OCI-LY3 (cell line): ENCODE results near the gene SULT4A1.

ENCODE experiments used
- H2AFZ ChIP-seq: fragments of 200-600, 300-600 bp; shearing (Covaris generic); 2 replicates; pipeline ENCODE4 v1.6.0; 2014; ENCODE audit warnings: antibody characterized with exemption, low read depth, low read length
- H3K27ac ChIP-seq: fragments of 200-600, 300-600 bp; sonication (generic); 2 replicates; pipeline ENCODE4 v1.5.1; 2014; ENCODE audit warnings: mild to moderate bottlenecking, low read length, moderate library complexity, mixed read lengths
- H3K27me3 ChIP-seq: fragments of 200-600, 300-600 bp; sonication (generic); 2 replicates; pipeline ENCODE4 v1.6.1; 2014; ENCODE audit warnings: low read depth, low read length, mixed read lengths
- H3K36me3 ChIP-seq: fragments of 200-600, 300-600 bp; sonication (generic); replicated peaks from 2 replicates; pipeline ENCODE3; 2014; ENCODE audit warnings: low read depth, low read length, mixed read lengths
- H3K4me1 ChIP-seq: fragments of 300-600, 200-600 bp; sonication (generic); 2 replicates; pipeline ENCODE4 v1.6.1; 2014; ENCODE audit warnings: low read length, mixed read lengths
- H3K4me2 ChIP-seq: fragments of 200-600, 300-600 bp; sonication (generic); 2 replicates; pipeline ENCODE4 v1.6.1; 2014; ENCODE audit warnings: low read length, mixed read lengths
- H3K4me3 ChIP-seq: fragments of 300-600, 200-600 bp; sonication (generic); 2 replicates; pipeline ENCODE4 v1.5.1; 2014; ENCODE audit warnings: antibody characterized with exemption, mild to moderate bottlenecking, low read length, moderate library complexity
- H3K79me2 ChIP-seq: fragments of 300-600, 200-600 bp; shearing (Covaris generic); 2 replicates; pipeline ENCODE4 v1.6.1; 2014; ENCODE audit warnings: mild to moderate bottlenecking, low read length, mixed read lengths
- H3K9ac ChIP-seq: fragments of 300-600, 200-600 bp; shearing (Covaris generic); 2 replicates; pipeline ENCODE4 v1.6.0; 2014; ENCODE audit warnings: mild to moderate bottlenecking, low read length, moderate library complexity
- H3K9me3 ChIP-seq: fragments of 200-600, 300-600 bp; shearing (Covaris generic); 2 replicates; pipeline ENCODE4 v1.6.1; 2014; ENCODE audit warnings: low read length, mixed read lengths; ENCODE audit not compliant: insufficient read depth
- H4K20me1 ChIP-seq: fragments of 200-600, 300-600 bp; sonication (generic); 2 replicates; pipeline ENCODE4 v1.6.1; 2016; ENCODE audit warnings: low read length, mixed read lengths; ENCODE audit not compliant: insufficient read depth
- EZH2phosphoT487 ChIP-seq: fragments of 200-600 bp; shearing (Covaris generic); IDR thresholded peaks from 2 replicates; pipeline ENCODE4 v1.6.1; 2018; ENCODE audit warnings: antibody characterized with exemption, mixed run types, low read depth
- TF ChIP-seq, protein P1 (sequence below): fragments of 200-600, 300-600 bp; sonication (generic); IDR thresholded peaks from 2 replicates; pipeline ENCODE4 v1.5.1; 2014; ENCODE audit warnings: antibody characterized with exemption, low read length, low read depth

Gene SULT4A1

DNA sequence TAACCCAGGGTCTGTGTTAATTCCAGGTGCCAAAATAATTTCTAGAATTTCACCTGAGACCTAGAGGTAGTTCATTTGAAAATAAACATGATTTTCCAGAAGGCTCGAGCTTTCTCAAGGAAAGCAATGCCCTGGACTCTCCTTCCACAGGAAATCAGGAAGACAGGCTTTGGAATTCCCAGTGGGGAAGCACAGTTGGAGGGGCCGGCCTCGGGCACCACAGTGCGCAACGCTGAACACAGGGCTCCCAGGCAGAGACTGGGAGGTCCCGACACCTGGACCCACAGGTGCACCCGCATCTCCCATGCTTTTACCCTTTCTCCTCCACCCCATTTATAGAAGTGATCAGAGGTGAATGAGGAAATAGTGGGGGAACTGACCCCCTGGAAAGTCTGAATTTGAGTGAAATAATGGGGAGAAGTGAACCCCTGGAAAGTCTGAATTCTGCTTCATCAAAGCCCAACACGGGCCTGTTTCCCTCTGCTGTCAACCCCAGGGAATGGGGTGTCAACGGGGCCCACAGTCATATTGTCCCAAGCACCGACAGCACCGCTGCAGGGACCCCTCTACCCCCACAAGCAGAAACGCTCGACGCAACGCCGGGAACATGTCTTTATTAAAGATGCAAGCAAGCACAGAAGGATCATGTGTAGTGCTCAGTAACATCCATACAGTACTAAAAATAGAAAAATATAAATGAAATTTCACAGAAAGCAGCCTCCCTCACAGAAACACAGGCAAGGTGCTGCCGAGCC is 38.2 kb downstream of the SULT4A1 start:
- Histone ChIP-seq H2AFZ (no peak overlapping the region), H3K4me1 (no peaks in the 10 kb centered on the region), H3K79me2 (no peaks in the 10 kb centered on the region), H3K4me3 (no peak overlapping the region), H3K4me2 (no peak overlapping the region), H3K27me3 (peaks cover 50% of the 10 kb centered on the region), H3K9ac (no peak overlapping the region), H4K20me1 (no peaks in the 10 kb centered on the region), H3K36me3 (no peaks in the 10 kb centered on the region), H3K9me3 (no peaks in the 10 kb centered on the region), H3K27ac (no peak overlapping the region)
- no peak for TF ChIP-seq EZH2phosphoT487
- TF ChIP-seq, protein P1, sequence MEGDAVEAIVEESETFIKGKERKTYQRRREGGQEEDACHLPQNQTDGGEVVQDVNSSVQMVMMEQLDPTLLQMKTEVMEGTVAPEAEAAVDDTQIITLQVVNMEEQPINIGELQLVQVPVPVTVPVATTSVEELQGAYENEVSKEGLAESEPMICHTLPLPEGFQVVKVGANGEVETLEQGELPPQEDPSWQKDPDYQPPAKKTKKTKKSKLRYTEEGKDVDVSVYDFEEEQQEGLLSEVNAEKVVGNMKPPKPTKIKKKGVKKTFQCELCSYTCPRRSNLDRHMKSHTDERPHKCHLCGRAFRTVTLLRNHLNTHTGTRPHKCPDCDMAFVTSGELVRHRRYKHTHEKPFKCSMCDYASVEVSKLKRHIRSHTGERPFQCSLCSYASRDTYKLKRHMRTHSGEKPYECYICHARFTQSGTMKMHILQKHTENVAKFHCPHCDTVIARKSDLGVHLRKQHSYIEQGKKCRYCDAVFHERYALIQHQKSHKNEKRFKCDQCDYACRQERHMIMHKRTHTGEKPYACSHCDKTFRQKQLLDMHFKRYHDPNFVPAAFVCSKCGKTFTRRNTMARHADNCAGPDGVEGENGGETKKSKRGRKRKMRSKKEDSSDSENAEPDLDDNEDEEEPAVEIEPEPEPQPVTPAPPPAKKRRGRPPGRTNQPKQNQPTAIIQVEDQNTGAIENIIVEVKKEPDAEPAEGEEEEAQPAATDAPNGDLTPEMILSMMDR, result no peak

GRCh38 chr22:43823353-43823908 is 38.9 kb downstream of the SULT4A1 start:
- TF ChIP-seq, protein P1, result no peak
- no peak for TF ChIP-seq EZH2phosphoT487
- Histone ChIP-seq H3K4me2 (no peak overlapping the region), H4K20me1 (no peaks in the 10 kb centered on the region), H3K27me3 (peaks cover 50% of the 10 kb centered on the region), H2AFZ (no peak overlapping the region), H3K4me1 (no peaks in the 10 kb centered on the region), H3K4me3 (no peak overlapping the region), H3K9ac (no peak overlapping the region), H3K79me2 (no peaks in the 10 kb centered on the region), H3K27ac (no peak overlapping the region), H3K9me3 (no peaks in the 10 kb centered on the region), H3K36me3 (no peaks in the 10 kb centered on the region)

DNA sequence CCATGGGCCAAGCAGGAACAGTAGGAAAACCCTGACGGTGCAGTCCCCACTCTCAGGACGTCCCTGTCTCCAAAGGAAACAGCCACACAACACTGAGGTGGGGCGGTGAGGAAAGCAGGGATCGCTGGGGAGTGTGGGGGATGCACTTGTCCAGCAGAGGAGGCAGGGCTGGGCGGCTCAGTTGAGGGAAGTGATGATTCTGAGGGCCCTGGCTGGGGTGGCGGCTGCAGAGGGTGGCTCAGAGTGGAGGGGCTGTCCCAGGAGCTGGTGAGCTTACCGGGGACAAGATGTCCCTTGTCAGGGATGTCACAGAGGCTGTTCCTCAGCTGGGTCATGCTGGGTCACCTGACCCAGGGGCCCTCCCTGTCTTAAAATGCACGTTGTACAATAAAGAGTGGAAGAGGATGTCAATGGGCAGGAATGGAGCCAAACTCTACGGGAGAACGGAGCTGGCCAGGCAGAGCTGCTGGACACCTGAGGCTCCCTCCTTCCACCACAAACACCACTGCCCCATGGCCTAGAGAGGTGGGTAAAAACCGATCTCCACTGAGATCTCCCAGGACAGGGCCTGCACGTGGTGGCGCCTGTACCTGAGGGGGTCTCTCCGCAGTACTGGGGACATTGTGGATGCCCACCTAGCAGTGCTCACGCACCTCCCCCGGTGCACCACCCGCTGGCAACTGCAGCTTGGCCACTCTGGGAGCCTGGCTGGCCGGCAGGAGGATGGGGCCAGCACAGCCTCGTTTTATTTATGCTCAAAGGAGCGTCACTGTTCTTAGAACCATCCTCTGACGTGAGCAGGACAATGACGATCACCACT is 40.5 kb downstream of the SULT4A1 start:
- no peak for TF ChIP-seq EZH2phosphoT487
- TF ChIP-seq, protein P1, result no peak
- no peak overlapping the region for H3K4me3 ChIP-seq
- no peaks in the 10 kb centered on the region for H3K9me3 ChIP-seq
- H3K9ac ChIP-seq, result no peak overlapping the region
- no peak overlapping the region for H2AFZ ChIP-seq
- no peaks in the 10 kb centered on the region for H3K36me3 ChIP-seq
- H3K4me2 ChIP-seq, result no peak overlapping the region
- no peaks in the 10 kb centered on the region for H3K4me1 ChIP-seq
- no peaks in the 10 kb centered on the region for H4K20me1 ChIP-seq
- H3K27me3 ChIP-seq, result peaks cover 42% of the 10 kb centered on the region
- no peak overlapping the region for H3K27ac ChIP-seq
- H3K79me2 ChIP-seq, result no peaks in the 10 kb centered on the region
